ENCODE data around the gene TBC1D5. TPM values are rescaled to one million over a fixed set of nuclear protein-coding genes. Genes with fewer than 3 reads are reported as not detected.

Gene TBC1D5
- total and polyA plus RNA-seq, 2 of the 4 experiments (the other 2 are of a cell fraction): 16.4 to 57.0 TPM

GRCh38 chr3:17579289-17580031 lies 163.0 kb downstream of the TBC1D5 start:
- H3K4me3 ChIP-seq (ENCODE audit: insufficient read depth, low read depth, low read length): no peak overlapping the region
- no peak overlapping the region for H3K18ac ChIP-seq (ENCODE audit: low read depth, low read length)
- in situ Hi-C loops (cut with MboI; ENCODE audit: low sequenced_read_pairs): no loop called here
- no peak overlapping the region for H3K4ac ChIP-seq (ENCODE audit: low read depth, low read length)
- ChIA-PET CTCF (no interaction called here), POLR2A (ENCODE audit: unreplicated experiment) (no interaction called here)
- ATAC-seq (ENCODE audit: low read depth) (no peak), DNase-seq (peak; percentile 10)
- H3K9me3 ChIP-seq (ENCODE audit: control insufficient read depth, insufficient read depth, low read length): no peaks in the 10 kb centered on the region
- no CpG with 5 or more reads among the region's 3 CpGs for WGBS, 2 experiments (ENCODE audit: extremely low coverage in 2 of 2, insufficient read length in 1 of 2)
- no peak overlapping the region for H2BK5ac ChIP-seq (ENCODE audit: low read depth, low read length, poor library complexity, severe bottlenecking)
- H2AK5ac ChIP-seq (ENCODE audit: low read depth, low read length): no peak overlapping the region
- H2AK9ac ChIP-seq (replicated peaks; ENCODE audit: low read depth, low read length, poor library complexity): no peak overlapping the region
- no peak overlapping the region for H3K23ac ChIP-seq (ENCODE audit: low read depth, low read length)
- H2BK20ac ChIP-seq (ENCODE audit: low read depth, low read length): no peak overlapping the region
- H4K5ac ChIP-seq (ENCODE audit: low read depth, low read length): no peak overlapping the region
- no peak overlapping the region for H4K91ac ChIP-seq (ENCODE audit: insufficient read depth, low read depth, low read length)
- H4K8ac ChIP-seq (ENCODE audit: low read depth in 2 of 2, low read length in 2 of 2): no peak overlapping the region
- no peak for TF ChIP-seq RAD21 (IDR thresholded peaks at IDR 0.05; ENCODE audit: low read length)
- no peak for TF ChIP-seq MAFK (IDR thresholded peaks at IDR 0.05; ENCODE audit: low read depth, low read length)
- TF ChIP-seq CEBPB (IDR thresholded peaks at IDR 0.05; ENCODE audit: low read depth, low read length): peak; percentile 11; the same call in 1 of the 2 replicates
- TF ChIP-seq MXI1 (IDR thresholded peaks at IDR 0.05; ENCODE audit: borderline replicate concordance, low read depth, low read length): no peak
- BruUV-seq (replicated peaks): no TSS peak
- H2BK120ac ChIP-seq (ENCODE audit: low read depth, low read length): no peak overlapping the region
- no peak overlapping the region for H2AFZ ChIP-seq (replicated peaks; ENCODE audit: low read length, poor library complexity)
- H4K20me1 ChIP-seq (ENCODE audit: insufficient read depth, low read length): no peaks in the 10 kb centered on the region
- dilution Hi-C loops (cut with HindIII; ENCODE audit: low sequenced_read_pairs, unreplicated experiment): no loop called here
- no peaks in the 10 kb centered on the region for H3K27me3 ChIP-seq (ENCODE audit: control insufficient read depth, insufficient read depth, low read length)
- H3K36me3 ChIP-seq (ENCODE audit: control insufficient read depth, insufficient read depth, low read length): no peaks in the 10 kb centered on the region
- H3K14ac ChIP-seq (replicated peaks; ENCODE audit: low read depth, low read length): no peak overlapping the region
- H2BK15ac ChIP-seq (ENCODE audit: low read depth, low read length): no peak overlapping the region
- no peak overlapping the region for H3K9ac ChIP-seq (ENCODE audit: low read depth, low read length)
- intact Hi-C loops (cut with micrococcal nuclease): no loop called here
- H3K27ac ChIP-seq (ENCODE audit: insufficient read depth, low read length): no peak overlapping the region
- H3K9me1 ChIP-seq (ENCODE audit: insufficient read depth, low read length): no peaks in the 10 kb centered on the region; the same call in 1 of the 2 replicates
- H3K4me2 ChIP-seq (ENCODE audit: low read depth, low read length): no peak overlapping the region
- H3K79me1 ChIP-seq (ENCODE audit: low read depth in 1 of 2, low read length in 2 of 2): peaks cover 0 to 4% of the 10 kb centered on the region in 2 experiments; a peak in 2 of 4 replicates
- no peak overlapping the region; the same call in 1 of the 2 replicates for H3K56ac ChIP-seq (ENCODE audit: extremely low read depth, insufficient read depth, low read length)
- H3K4me1 ChIP-seq (ENCODE audit: control insufficient read depth, insufficient read depth, low read length): no peaks in the 10 kb centered on the region; the same call in 1 of the 2 replicates

Data from IMR-90 (cell line).